ENCODE data around the gene TPSD1. TPM values are rescaled to one million over a fixed set of nuclear protein-coding genes. Genes with fewer than 3 reads are reported as not detected.

TPSD1 gene
- total RNA-seq, 1 experiment from 2014 or later: not detected

DNA sequence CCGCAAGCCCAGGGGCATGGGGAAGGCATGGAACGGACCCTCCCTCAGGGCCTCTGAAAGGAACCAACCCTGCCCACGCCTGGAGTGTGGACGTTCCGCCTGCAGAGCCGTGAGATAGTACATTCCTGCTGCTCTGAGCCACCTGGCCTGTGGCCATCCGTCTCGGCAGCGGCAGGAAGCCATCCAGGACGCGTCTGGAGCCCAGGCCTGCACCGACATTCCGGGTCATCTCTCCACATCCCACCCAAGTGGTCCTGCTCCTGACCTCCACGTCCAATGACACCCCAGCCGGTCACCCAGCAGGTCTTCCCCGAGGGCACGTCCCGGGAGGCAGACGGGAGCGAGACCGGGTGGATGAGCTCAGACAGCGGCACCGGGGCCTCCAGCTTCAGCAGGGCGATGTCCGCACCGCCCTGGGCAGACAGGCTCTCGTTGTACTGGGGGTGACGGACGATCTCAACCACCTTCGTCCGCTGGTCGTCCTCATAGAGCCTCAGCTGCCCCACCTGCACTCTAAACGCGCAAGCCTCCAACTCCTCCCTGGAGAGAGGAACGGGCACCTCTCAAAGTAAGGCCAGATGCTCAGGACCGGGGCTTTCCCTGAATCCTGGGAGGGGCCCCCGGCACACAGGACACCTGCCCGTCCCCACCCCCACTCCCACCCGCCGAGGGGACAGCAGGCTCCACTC, 32.3 kb downstream of the TPSD1 start:
- TF ChIP-seq, protein P1, sequence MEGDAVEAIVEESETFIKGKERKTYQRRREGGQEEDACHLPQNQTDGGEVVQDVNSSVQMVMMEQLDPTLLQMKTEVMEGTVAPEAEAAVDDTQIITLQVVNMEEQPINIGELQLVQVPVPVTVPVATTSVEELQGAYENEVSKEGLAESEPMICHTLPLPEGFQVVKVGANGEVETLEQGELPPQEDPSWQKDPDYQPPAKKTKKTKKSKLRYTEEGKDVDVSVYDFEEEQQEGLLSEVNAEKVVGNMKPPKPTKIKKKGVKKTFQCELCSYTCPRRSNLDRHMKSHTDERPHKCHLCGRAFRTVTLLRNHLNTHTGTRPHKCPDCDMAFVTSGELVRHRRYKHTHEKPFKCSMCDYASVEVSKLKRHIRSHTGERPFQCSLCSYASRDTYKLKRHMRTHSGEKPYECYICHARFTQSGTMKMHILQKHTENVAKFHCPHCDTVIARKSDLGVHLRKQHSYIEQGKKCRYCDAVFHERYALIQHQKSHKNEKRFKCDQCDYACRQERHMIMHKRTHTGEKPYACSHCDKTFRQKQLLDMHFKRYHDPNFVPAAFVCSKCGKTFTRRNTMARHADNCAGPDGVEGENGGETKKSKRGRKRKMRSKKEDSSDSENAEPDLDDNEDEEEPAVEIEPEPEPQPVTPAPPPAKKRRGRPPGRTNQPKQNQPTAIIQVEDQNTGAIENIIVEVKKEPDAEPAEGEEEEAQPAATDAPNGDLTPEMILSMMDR (IDR thresholded peaks at IDR 0.05; ENCODE audit: unreplicated experiment): no peak
- Mint-ChIP-seq H3K27ac (ENCODE audit: unreplicated experiment) (no peak overlapping the region), H3K9me3 (ENCODE audit: low read depth, unreplicated experiment) (no peaks in the 10 kb centered on the region), H3K4me3 (ENCODE audit: low read depth, unreplicated experiment) (no peak overlapping the region), H3K27me3 (ENCODE audit: unreplicated experiment) (peaks cover 87% of the 10 kb centered on the region), H3K36me3 (ENCODE audit: insufficient read depth, unreplicated experiment) (no peaks in the 10 kb centered on the region), H3K4me1 (ENCODE audit: low read depth, unreplicated experiment) (peaks cover 11% of the 10 kb centered on the region)
- BruUV-seq (replicated peaks): no TSS peak
- intact Hi-C loops (cut with micrococcal nuclease; ENCODE audit: unreplicated experiment): no loop called here
- CTCF ChIA-PET: interaction anchor here (0.8 kb wide), 1 partner anchor 311 kb away, joined by 3 read pairs; no protein-coding TSS in a partner anchor
- no peak for DNase-seq

DNA sequence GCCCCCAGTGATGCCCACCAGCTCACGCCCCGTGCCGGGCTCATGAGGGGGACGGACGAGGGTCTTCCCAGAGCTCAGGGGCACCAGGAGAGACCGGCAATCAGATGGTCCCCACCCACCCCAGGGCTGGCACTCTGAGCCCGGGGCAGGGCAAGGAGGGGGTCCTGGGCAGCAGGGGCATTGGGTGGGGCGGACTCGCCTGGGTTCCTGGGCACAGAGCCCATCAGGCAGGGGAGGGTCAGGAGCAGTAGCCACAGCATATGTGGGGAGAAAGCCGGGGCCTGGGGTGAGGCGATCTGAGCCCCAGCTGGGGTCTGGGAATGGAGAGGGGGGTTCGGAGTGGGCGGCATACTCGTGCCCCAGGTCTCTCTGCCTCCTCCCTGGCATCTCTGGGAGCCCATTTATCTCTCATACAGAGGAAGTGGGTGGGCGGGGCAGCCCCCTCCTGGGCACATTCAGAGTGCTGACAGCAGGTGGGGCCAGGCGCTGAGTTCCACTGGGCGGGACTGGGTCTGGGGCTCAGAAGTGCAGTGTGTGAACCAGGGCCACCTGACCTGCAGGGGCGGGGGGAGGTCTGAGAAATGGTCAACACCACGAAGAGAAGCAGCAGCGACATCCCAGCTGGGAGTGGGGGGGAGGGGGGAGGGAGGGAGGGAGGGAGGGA, 33.1 kb downstream of the TPSD1 start:
- Mint-ChIP-seq H3K9me3 (ENCODE audit: low read depth, unreplicated experiment) (no peaks in the 10 kb centered on the region), H3K27me3 (ENCODE audit: unreplicated experiment) (peaks cover 78% of the 10 kb centered on the region), H3K27ac (ENCODE audit: unreplicated experiment) (no peak overlapping the region), H3K4me1 (ENCODE audit: low read depth, unreplicated experiment) (peaks cover 16% of the 10 kb centered on the region), H3K36me3 (ENCODE audit: insufficient read depth, unreplicated experiment) (peaks cover 2% of the 10 kb centered on the region), H3K4me3 (ENCODE audit: low read depth, unreplicated experiment) (no peak overlapping the region)
- no TSS peak for BruUV-seq (replicated peaks)
- intact Hi-C loops (cut with micrococcal nuclease; ENCODE audit: unreplicated experiment): no loop called here
- TF ChIP-seq, protein P1 (IDR thresholded peaks at IDR 0.05; ENCODE audit: unreplicated experiment): no peak
- CTCF ChIA-PET: no interaction called here
- no peak for DNase-seq

DNA sequence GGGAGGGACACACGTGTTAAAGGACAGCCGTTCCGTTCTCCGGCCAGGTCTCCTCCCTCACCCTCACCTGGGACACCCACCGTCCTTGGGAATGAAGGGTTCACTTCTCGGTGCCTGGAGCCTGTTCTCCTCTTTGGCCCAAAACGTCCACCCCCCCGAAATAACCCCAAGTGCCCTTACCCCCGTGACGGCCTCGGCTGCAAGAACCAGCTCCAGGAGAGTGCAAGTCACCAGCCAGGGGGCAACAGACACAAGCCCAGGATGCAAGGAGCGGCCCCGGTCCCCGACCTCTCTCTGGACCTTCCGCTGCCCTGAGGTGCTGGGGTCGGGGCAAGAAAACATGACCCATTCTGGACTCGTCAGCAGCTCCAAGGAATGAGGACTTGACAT, 33.6 kb downstream of the TPSD1 start:
- intact Hi-C loops (cut with micrococcal nuclease; ENCODE audit: unreplicated experiment): no loop called here
- H3K4me1 Mint-ChIP-seq (ENCODE audit: low read depth, unreplicated experiment): peaks cover 21% of the 10 kb centered on the region
- no peak overlapping the region for H3K4me3 Mint-ChIP-seq (ENCODE audit: low read depth, unreplicated experiment)
- H3K27me3 Mint-ChIP-seq (ENCODE audit: unreplicated experiment): peaks cover 73% of the 10 kb centered on the region
- DNase-seq: no peak
- TF ChIP-seq, protein P1 (IDR thresholded peaks at IDR 0.05; ENCODE audit: unreplicated experiment): no peak
- peaks cover 5% of the 10 kb centered on the region for H3K36me3 Mint-ChIP-seq (ENCODE audit: insufficient read depth, unreplicated experiment)
- no peaks in the 10 kb centered on the region for H3K9me3 Mint-ChIP-seq (ENCODE audit: low read depth, unreplicated experiment)
- CTCF ChIA-PET: interaction anchor here (0.6 kb wide), 1 partner anchor 108 kb away, joined by 5 read pairs; no protein-coding TSS in a partner anchor
- no TSS peak for BruUV-seq (replicated peaks)
- no peak overlapping the region for H3K27ac Mint-ChIP-seq (ENCODE audit: unreplicated experiment)

DNA sequence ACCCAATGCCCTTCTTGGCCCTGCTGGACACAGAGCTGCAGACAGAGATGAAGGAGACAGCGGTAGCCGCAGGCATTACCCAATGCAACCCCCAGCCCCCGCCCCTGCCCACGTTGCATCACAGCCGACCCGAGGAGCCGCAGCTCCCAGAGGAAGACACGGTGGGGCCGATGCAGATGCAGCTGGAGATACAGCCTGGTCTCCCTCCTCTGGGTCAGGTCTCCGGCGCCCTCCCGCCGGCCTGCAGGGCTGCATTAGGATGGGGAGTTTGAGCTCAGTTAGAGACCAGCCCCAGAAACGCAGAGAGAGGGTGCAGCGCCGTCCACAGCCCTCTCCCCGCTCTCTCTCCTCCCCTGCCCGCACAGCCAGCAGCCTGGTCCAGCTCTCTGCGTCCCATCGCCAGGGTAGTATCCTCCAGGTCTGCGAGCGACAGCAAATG, 34.2 kb downstream of the TPSD1 start:
- no peaks in the 10 kb centered on the region for H3K9me3 Mint-ChIP-seq (ENCODE audit: low read depth, unreplicated experiment)
- no peak overlapping the region for H3K27ac Mint-ChIP-seq (ENCODE audit: unreplicated experiment)
- no peak for DNase-seq
- H3K4me3 Mint-ChIP-seq (ENCODE audit: low read depth, unreplicated experiment): no peak overlapping the region
- BruUV-seq (replicated peaks): no TSS peak
- peaks cover 21% of the 10 kb centered on the region for H3K4me1 Mint-ChIP-seq (ENCODE audit: low read depth, unreplicated experiment)
- H3K36me3 Mint-ChIP-seq (ENCODE audit: insufficient read depth, unreplicated experiment): peaks cover 5% of the 10 kb centered on the region
- CTCF ChIA-PET: interaction anchor here (0.6 kb wide), 1 partner anchor 108 kb away, joined by 5 read pairs; no protein-coding TSS in a partner anchor
- intact Hi-C loops (cut with micrococcal nuclease; ENCODE audit: unreplicated experiment): no loop called here
- TF ChIP-seq, protein P1 (IDR thresholded peaks at IDR 0.05; ENCODE audit: unreplicated experiment): no peak
- peaks cover 67% of the 10 kb centered on the region for H3K27me3 Mint-ChIP-seq (ENCODE audit: unreplicated experiment)
